NK-92 (cell line): ENCODE measurements around the gene CDC23.
"Not testable (repeated sequence)": the region's sequence is repeated elsewhere in the genome, so short reads cannot be mapped to it uniquely, and the experiment has no call there.

Experiments
- DNase-seq: peaks from one replicate; lab custom pipeline; 2025; ENCODE audit not compliant: unreplicated experiment; lab: John Stamatoyannopoulos, UW

The CDC23 gene

DNA sequence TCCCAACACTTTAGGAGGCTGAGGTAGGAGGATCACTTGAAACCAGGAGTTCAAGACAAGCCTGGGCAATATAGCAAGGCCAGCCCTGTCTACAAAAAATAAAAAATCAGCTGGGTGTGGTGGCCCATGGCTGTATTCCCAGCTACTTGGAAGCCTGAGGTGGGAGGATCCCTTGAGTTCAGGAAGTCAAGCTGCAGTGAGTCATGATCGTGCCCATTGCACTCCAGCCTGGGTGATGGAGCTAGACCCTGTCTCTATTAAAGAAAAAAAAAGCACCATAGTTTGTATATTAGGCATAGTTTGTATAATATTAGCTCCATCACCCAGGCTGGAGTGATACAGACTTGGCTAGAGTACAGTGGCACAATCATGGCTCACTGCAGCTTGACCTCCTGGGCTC lies 64.3 kb downstream of the CDC23 start:
- no peak for DNase-seq

DNA sequence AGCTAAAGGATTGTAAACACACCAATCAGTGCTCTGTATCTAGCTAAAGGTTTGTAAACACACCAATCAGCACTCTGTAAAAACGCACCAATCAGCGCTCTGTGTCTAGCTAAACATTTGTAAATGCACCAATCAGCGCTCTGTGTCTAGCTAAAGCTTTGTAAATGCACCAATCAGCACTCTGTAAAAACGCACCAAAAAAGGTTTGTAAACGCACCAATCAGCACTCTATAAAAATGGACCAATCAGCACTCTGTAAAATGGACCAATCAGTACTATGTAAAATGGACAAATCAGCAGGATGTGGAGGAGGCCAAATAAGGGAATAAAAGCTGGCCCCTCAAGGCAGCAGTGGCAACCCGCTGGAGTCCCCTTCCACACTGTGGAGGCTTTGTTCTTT lies 69.5 kb downstream of the CDC23 start:
- not testable (repeated sequence) for DNase-seq

GRCh38 chr5:138141734-138142133 lies 71.4 kb downstream of the CDC23 start:
- DNase-seq: no peak

GRCh38 chr5:138140268-138140667 lies 72.9 kb downstream of the CDC23 start:
- DNase-seq: no peak

- no peak for DNase-seq
These were observed 73.4 kb downstream of the CDC23 start for GRCh38 chr5:138139781-138140090.

GRCh38 chr5:138138949-138139780 lies 74.0 kb downstream of the CDC23 start, which contains the start of gene NME5:
TSS of gene NME5 (minus strand) at chr5:138139428. CDS start at chr5:138138780, 648 bp downstream.
- DNase-seq: no peak
